SK-N-SH (cell line): ENCODE data around the gene CHDH. TPM values are rescaled to one million over a fixed set of nuclear protein-coding genes. Genes with fewer than 3 reads are reported as not detected.

ENCODE experiments used
- CTCF ChIA-PET: fragments of 300-600, 350-600 bp; formaldehyde crosslinking; extraction: SDS; loops from one replicate; lab custom pipeline; 2021; lab: Yijun Ruan, JAX
- POLR2A ChIA-PET: fragments of 350-600 bp; sonication (Branson Sonifier 250); formaldehyde crosslinking; extraction: SDS; loops from one replicate; lab custom pipeline; 2020; ENCODE audit warnings: antibody characterized with exemption, inconsistent platforms; lab: Yijun Ruan, JAX
- DNase-seq: peaks from one replicate; pipeline ENCODE4 v3.0.0; 2012
- H2AFZ ChIP-seq: fragments of 200-600 bp; sonication (generic); 2 replicates; pipeline ENCODE4 v1.8.1; 2016; ENCODE audit warnings: antibody characterized with exemption, mild to moderate bottlenecking, low read depth
- H3F3A ChIP-seq: fragments of 200-600 bp; sonication (generic); replicated peaks from 2 replicates; pipeline ENCODE3; 2016; ENCODE audit warnings: antibody characterized with exemption, mild to moderate bottlenecking; ENCODE audit not compliant: insufficient read depth
- H3K27ac ChIP-seq, 2 experiments: fragments of 200-500 bp in 1 of 2; fragments of 200-600 bp in 1 of 2; sonication (Bioruptor generic) in 1 of 2; sonication (generic), shearing (Covaris generic) in 1 of 2; 2 replicates each; pipeline versions ENCODE4 v1.5.1 to v1.6.1; 2014 to 2016; ENCODE audit warnings: low read depth in 2 of 2, inconsistent platforms in 1 of 2, low read length in 1 of 2, mild to moderate bottlenecking in 1 of 2, mixed read lengths in 1 of 2
- H3K27me3 ChIP-seq: fragments of 200-600 bp; sonication (generic), shearing (Covaris generic); 2 replicates; pipeline ENCODE4 v1.6.1; 2016; ENCODE audit warnings: mixed run types; ENCODE audit not compliant: insufficient read depth
- H3K36me3 ChIP-seq, 2 experiments: fragments of 200-500 bp in 1 of 2; fragments of 200-600 bp in 1 of 2; sonication (Bioruptor generic) in 1 of 2; sonication (generic) in 1 of 2; replicated peaks in 1 of 2; 2 replicates each; pipeline versions ENCODE3 to v1.5.1; 2014 to 2016; ENCODE audit warnings: low read length in 1 of 2, mild to moderate bottlenecking in 1 of 2; ENCODE audit not compliant: insufficient read depth in 2 of 2, control insufficient read depth in 1 of 2
- H3K4me1 ChIP-seq, 2 experiments: fragments of 200-500 bp in 1 of 2; fragments of 200-600 bp in 1 of 2; sonication (Bioruptor generic) in 1 of 2; sonication (generic), shearing (Covaris generic) in 1 of 2; 2 replicates each; pipeline versions ENCODE4 v1.5.1 to v1.6.1; 2014 to 2016; ENCODE audit warnings: low read depth in 1 of 2, low read length in 1 of 2, mixed run types in 1 of 2; ENCODE audit not compliant: insufficient read depth in 2 of 2, control insufficient read depth in 1 of 2
- H3K4me2 ChIP-seq: fragments of 200-600 bp; sonication (generic), shearing (Covaris generic); 2 replicates; pipeline ENCODE4 v1.6.1; 2017; ENCODE audit warnings: mixed run types
- H3K4me3 ChIP-seq, 2 experiments: fragments of 200-500 bp in 1 of 2; fragments of 200-600 bp in 1 of 2; sonication (Bioruptor generic) in 1 of 2; sonication (generic), shearing (Covaris generic) in 1 of 2; 2 replicates each; pipeline versions ENCODE4 v1.5.1 to v1.8.1; 2014 to 2016; ENCODE audit warnings: low read depth in 2 of 2, inconsistent platforms in 1 of 2, low read length in 1 of 2, mild to moderate bottlenecking in 1 of 2, mixed read lengths in 1 of 2, moderate library complexity in 1 of 2
- H3K79me2 ChIP-seq: fragments of 200-600 bp; sonication (generic); 2 replicates; pipeline ENCODE4 v1.8.1; 2017; ENCODE audit warnings: mild to moderate bottlenecking; ENCODE audit not compliant: insufficient read depth
- H3K9ac ChIP-seq: fragments of 200-600 bp; sonication (generic); 2 replicates; pipeline ENCODE4 v1.6.1; 2017; ENCODE audit warnings: mixed run types
- H3K9me2 ChIP-seq: fragments of 200-600 bp; sonication (generic); 2 replicates; pipeline ENCODE4 v1.6.1; 2017; ENCODE audit warnings: mixed run types
- H3K9me3 ChIP-seq: fragments of 200-600 bp; sonication (generic); 2 replicates; pipeline ENCODE4 v1.6.1; 2017; ENCODE audit warnings: mixed run types, mild to moderate bottlenecking, moderate library complexity
- H4K20me1 ChIP-seq: fragments of 200-600 bp; sonication (generic); 2 replicates; pipeline ENCODE4 v1.6.1; 2017; ENCODE audit warnings: mild to moderate bottlenecking, mixed run types; ENCODE audit not compliant: insufficient read depth
- EZH2phosphoT487 ChIP-seq: fragments of 200-600 bp; sonication (generic); IDR thresholded peaks from 2 replicates; pipeline ENCODE4 v1.6.1; 2017; ENCODE audit warnings: low read depth, mixed run types, mild to moderate bottlenecking, antibody characterized with exemption, moderate library complexity, borderline replicate concordance
- FOSL2 ChIP-seq: IDR thresholded peaks from 2 replicates; pipeline ENCODE4 v1.4.0; 2012; ENCODE audit warnings: low read depth, mild to moderate bottlenecking, moderate library complexity, borderline replicate concordance
- FOXJ3 ChIP-seq: sonication (generic); formaldehyde crosslinking; IDR thresholded peaks from 2 replicates; pipeline ENCODE4 v1.5.1; 2020; ENCODE audit warnings: mild to moderate bottlenecking, missing genetic modification reagents
- FOXM1 ChIP-seq: IDR thresholded peaks from 2 replicates; pipeline ENCODE4 v1.4.0; 2012; ENCODE audit warnings: low read depth, mild to moderate bottlenecking
- GABPA ChIP-seq: IDR thresholded peaks from 2 replicates; pipeline ENCODE4 v1.4.0; 2012; ENCODE audit warnings: low read depth, mild to moderate bottlenecking
- MEF2A ChIP-seq: IDR thresholded peaks from 2 replicates; pipeline ENCODE4 v1.4.0; 2012; ENCODE audit warnings: low read depth, borderline replicate concordance
- MXI1 ChIP-seq: IDR thresholded peaks from 2 replicates; pipeline ENCODE4 v1.6.1; 2012; ENCODE audit warnings: mild to moderate bottlenecking, low read depth, low read length, improper control_type of control experiment
- NFIC ChIP-seq: IDR thresholded peaks from 2 replicates; pipeline ENCODE4 v1.4.0; 2012; ENCODE audit warnings: borderline replicate concordance
- NRF1 ChIP-seq: IDR thresholded peaks from 2 replicates; pipeline ENCODE4 v1.6.1; 2012; ENCODE audit warnings: low read depth, mild to moderate bottlenecking, low read length
- POLR2AphosphoS5 ChIP-seq: IDR thresholded peaks from 2 replicates; pipeline ENCODE4 v1.6.1; 2012; ENCODE audit warnings: low read depth, low read length
- RAD21 ChIP-seq: IDR thresholded peaks from 2 replicates; pipeline ENCODE4 v1.6.1; 2012; ENCODE audit warnings: mild to moderate bottlenecking, low read length
- RFX5 ChIP-seq: IDR thresholded peaks from 2 replicates; pipeline ENCODE4 v1.6.1; 2012; ENCODE audit warnings: mild to moderate bottlenecking, improper control_type of control experiment, low read length
- SIN3A ChIP-seq: IDR thresholded peaks from 2 replicates; pipeline ENCODE4 v1.6.1; 2012; ENCODE audit warnings: low read depth, mild to moderate bottlenecking, low read length, moderate library complexity, borderline replicate concordance
- TCF12 ChIP-seq: IDR thresholded peaks from 2 replicates; pipeline ENCODE4 v1.4.0; 2012
- TEAD4 ChIP-seq: IDR thresholded peaks from 2 replicates; pipeline ENCODE4 v1.4.0; 2012; ENCODE audit warnings: mild to moderate bottlenecking, borderline replicate concordance; ENCODE audit not compliant: insufficient read depth
- WGBS: methylation state at CpG from one replicate; pipeline ENCODE4 v1.1.6; 2017; ENCODE audit warnings: low lambda C conversion rate; 5-methylcytosine and 5-hydroxymethylcytosine counted together
- polyA plus RNA-seq, 3 experiments: library from polyadenylated mRNA; depleted of rRNA; stranded (reverse); fragments of >200 nt; gene quantifications; 2 replicates each; pipeline ENCODE4 v1.2.3, GENCODE V29; 2012
- TF ChIP-seq, protein P1 (sequence below): IDR thresholded peaks from 2 replicates; pipeline ENCODE4 v1.4.0; 2012; ENCODE audit warnings: low read depth, borderline replicate concordance
- TF ChIP-seq, protein P2 (sequence below): fragments of 150-350 bp; IDR thresholded peaks from 2 replicates; pipeline ENCODE4 v1.6.1; 2017; ENCODE audit warnings: antibody characterized with exemption, low read length, low read depth, borderline replicate concordance
- TF ChIP-seq, protein P3 (sequence below): fragments of 150-350 bp; IDR thresholded peaks from 2 replicates; pipeline ENCODE4 v1.6.1; 2016; ENCODE audit warnings: mild to moderate bottlenecking, low read depth, low read length
- TF ChIP-seq, protein P4 (sequence below): IDR thresholded peaks from 2 replicates; pipeline ENCODE4 v1.4.0; 2012; ENCODE audit warnings: low read depth, borderline replicate concordance
- TF ChIP-seq, protein P5 (sequence below): IDR thresholded peaks from 2 replicates; pipeline ENCODE4 v1.6.1; 2012; ENCODE audit warnings: mild to moderate bottlenecking, low read depth, low read length, moderate library complexity

The CHDH gene
- polyA plus RNA-seq, 1 of the 3 experiments (the other 2 are of a cell fraction) = 0.33 TPM

DNA sequence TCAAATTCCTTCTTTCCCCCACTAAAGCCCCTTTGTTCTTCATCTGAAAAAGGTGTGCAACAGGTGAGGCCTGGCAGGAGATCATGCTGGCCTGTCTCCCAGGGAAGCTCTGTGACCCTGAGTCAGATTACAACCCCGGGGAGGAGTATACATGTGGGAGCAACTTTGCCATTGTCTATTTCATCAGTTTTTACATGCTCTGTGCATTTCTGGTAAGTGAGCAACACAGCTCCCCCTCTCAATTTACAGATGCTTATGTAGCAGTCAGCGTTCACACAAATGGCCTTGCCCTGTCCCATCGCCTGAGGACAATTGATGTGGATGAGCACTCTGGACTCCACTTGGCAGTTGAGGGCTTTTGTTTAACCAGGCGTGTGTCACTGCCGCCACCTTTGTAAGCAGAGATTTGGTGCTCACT lies 70.4 kb downstream of the CHDH start:
- Histone ChIP-seq H3K36me3 (no peaks in the 10 kb centered on the region), H3K9ac (no peak overlapping the region), H3K27ac (no peak overlapping the region), H3K9me3 (no peaks in the 10 kb centered on the region), H3K9me2 (no peaks in the 10 kb centered on the region), H2AFZ (no peak overlapping the region), H3K4me3 (no peak overlapping the region), H4K20me1 (no peaks in the 10 kb centered on the region), H3F3A (no peaks in the 10 kb centered on the region)
- DNase-seq = no peak
- 64% methylated on average over 5 of the region's 5 CpGs for WGBS
- CTCF ChIA-PET = interaction anchor here (0.7 kb wide), 1 partner anchor 72 kb away, joined by 3 read pairs; no protein-coding TSS in a partner anchor
- TF ChIP-seq NRF1 = no peak
- TF ChIP-seq FOSL2 = no peak
- TF ChIP-seq NFIC = no peak
- no peak for TF ChIP-seq EZH2phosphoT487
- no peak for TF ChIP-seq MEF2A
- TF ChIP-seq, protein P1, sequence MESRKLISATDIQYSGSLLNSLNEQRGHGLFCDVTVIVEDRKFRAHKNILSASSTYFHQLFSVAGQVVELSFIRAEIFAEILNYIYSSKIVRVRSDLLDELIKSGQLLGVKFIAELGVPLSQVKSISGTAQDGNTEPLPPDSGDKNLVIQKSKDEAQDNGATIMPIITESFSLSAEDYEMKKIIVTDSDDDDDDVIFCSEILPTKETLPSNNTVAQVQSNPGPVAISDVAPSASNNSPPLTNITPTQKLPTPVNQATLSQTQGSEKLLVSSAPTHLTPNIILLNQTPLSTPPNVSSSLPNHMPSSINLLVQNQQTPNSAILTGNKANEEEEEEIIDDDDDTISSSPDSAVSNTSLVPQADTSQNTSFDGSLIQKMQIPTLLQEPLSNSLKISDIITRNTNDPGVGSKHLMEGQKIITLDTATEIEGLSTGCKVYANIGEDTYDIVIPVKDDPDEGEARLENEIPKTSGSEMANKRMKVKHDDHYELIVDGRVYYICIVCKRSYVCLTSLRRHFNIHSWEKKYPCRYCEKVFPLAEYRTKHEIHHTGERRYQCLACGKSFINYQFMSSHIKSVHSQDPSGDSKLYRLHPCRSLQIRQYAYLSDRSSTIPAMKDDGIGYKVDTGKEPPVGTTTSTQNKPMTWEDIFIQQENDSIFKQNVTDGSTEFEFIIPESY = no peak
- TF ChIP-seq SIN3A = no peak
- TF ChIP-seq RAD21 = no peak
- no peak for TF ChIP-seq POLR2AphosphoS5
- no peak for TF ChIP-seq RFX5
- TF ChIP-seq TCF12 = no peak
- TF ChIP-seq, all 33 proteins: peak for 0
- Histone ChIP-seq H3K79me2 (no peaks in the 10 kb centered on the region), H3K4me2 (no peak overlapping the region), H3K27me3 (no peaks in the 10 kb centered on the region), H3K4me1 (peaks cover 0 to 27% of the 10 kb centered on the region in 2 experiments; a peak in 1 of 4 replicates)
- POLR2A ChIA-PET = no interaction called here

DNA sequence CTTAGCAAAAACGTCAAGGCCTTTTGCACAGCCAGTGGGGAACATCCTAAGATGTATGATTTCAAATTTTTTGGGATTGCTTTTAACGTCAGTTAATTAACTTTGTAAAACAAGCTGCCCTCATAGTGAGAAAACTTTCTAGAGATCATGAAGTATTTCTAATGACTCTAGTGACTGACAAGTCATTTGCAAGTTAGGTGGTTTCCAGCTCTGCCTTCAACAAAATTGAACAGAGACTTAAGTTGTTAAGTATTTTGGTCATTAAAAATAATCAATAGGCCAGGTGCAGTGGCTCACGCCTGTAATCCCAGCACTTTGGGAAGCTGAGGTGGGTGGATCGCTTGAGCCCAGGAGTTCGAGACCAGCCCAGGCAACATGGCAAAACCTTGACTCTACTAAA lies 71.2 kb downstream of the CHDH start:
- WGBS = 60% methylated on average over 5 of the region's 5 CpGs
- TF ChIP-seq, protein P2, sequence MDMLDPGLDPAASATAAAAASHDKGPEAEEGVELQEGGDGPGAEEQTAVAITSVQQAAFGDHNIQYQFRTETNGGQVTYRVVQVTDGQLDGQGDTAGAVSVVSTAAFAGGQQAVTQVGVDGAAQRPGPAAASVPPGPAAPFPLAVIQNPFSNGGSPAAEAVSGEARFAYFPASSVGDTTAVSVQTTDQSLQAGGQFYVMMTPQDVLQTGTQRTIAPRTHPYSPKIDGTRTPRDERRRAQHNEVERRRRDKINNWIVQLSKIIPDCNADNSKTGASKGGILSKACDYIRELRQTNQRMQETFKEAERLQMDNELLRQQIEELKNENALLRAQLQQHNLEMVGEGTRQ = no peak
- TF ChIP-seq RFX5 = no peak
- TF ChIP-seq, protein P3, sequence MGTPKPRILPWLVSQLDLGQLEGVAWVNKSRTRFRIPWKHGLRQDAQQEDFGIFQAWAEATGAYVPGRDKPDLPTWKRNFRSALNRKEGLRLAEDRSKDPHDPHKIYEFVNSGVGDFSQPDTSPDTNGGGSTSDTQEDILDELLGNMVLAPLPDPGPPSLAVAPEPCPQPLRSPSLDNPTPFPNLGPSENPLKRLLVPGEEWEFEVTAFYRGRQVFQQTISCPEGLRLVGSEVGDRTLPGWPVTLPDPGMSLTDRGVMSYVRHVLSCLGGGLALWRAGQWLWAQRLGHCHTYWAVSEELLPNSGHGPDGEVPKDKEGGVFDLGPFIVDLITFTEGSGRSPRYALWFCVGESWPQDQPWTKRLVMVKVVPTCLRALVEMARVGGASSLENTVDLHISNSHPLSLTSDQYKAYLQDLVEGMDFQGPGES = no peak
- TF ChIP-seq, protein P4, sequence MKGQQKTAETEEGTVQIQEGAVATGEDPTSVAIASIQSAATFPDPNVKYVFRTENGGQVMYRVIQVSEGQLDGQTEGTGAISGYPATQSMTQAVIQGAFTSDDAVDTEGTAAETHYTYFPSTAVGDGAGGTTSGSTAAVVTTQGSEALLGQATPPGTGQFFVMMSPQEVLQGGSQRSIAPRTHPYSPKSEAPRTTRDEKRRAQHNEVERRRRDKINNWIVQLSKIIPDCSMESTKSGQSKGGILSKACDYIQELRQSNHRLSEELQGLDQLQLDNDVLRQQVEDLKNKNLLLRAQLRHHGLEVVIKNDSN = no peak
- TF ChIP-seq, protein P5, sequence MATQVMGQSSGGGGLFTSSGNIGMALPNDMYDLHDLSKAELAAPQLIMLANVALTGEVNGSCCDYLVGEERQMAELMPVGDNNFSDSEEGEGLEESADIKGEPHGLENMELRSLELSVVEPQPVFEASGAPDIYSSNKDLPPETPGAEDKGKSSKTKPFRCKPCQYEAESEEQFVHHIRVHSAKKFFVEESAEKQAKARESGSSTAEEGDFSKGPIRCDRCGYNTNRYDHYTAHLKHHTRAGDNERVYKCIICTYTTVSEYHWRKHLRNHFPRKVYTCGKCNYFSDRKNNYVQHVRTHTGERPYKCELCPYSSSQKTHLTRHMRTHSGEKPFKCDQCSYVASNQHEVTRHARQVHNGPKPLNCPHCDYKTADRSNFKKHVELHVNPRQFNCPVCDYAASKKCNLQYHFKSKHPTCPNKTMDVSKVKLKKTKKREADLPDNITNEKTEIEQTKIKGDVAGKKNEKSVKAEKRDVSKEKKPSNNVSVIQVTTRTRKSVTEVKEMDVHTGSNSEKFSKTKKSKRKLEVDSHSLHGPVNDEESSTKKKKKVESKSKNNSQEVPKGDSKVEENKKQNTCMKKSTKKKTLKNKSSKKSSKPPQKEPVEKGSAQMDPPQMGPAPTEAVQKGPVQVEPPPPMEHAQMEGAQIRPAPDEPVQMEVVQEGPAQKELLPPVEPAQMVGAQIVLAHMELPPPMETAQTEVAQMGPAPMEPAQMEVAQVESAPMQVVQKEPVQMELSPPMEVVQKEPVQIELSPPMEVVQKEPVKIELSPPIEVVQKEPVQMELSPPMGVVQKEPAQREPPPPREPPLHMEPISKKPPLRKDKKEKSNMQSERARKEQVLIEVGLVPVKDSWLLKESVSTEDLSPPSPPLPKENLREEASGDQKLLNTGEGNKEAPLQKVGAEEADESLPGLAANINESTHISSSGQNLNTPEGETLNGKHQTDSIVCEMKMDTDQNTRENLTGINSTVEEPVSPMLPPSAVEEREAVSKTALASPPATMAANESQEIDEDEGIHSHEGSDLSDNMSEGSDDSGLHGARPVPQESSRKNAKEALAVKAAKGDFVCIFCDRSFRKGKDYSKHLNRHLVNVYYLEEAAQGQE = no peak
- no peak for TF ChIP-seq NRF1
- no peak for TF ChIP-seq TEAD4
- TF ChIP-seq TCF12 = no peak
- no peak for TF ChIP-seq MXI1
- no peak for TF ChIP-seq FOXJ3 (CRISPR knock-in tag)
- no peak for TF ChIP-seq FOXM1
- TF ChIP-seq GABPA = no peak
- no peak overlapping the region for H3K4me3 ChIP-seq
- POLR2A ChIA-PET = no interaction called here
- H3F3A ChIP-seq = no peaks in the 10 kb centered on the region
- no peaks in the 10 kb centered on the region for H3K27me3 ChIP-seq
- CTCF ChIA-PET = no interaction called here
- no peak overlapping the region for H3K9ac ChIP-seq
- H4K20me1 ChIP-seq = no peaks in the 10 kb centered on the region
- no peaks in the 10 kb centered on the region for H3K9me2 ChIP-seq
- H3K27ac ChIP-seq = no peak overlapping the region
- no peak for DNase-seq
- H3K9me3 ChIP-seq = no peaks in the 10 kb centered on the region
- H2AFZ ChIP-seq = no peak overlapping the region
- no peak overlapping the region for H3K4me2 ChIP-seq
- peaks cover 0 to 29% of the 10 kb centered on the region in 2 experiments; a peak in 1 of 4 replicates for H3K4me1 ChIP-seq
- no peaks in the 10 kb centered on the region for H3K79me2 ChIP-seq
- no peaks in the 10 kb centered on the region for H3K36me3 ChIP-seq
